ENCODE data around the gene CNOT11.

The CNOT11 gene

GRCh38 chr2:101278925-101279324, 26.2 kb downstream of the CNOT11 start:
- no peak for DNase-seq (ENCODE audit: low read depth in 2 of 2)

- no peak for DNase-seq (ENCODE audit: low read depth in 2 of 2)
Observed at GRCh38 chr2:101281482-101281881, 28.8 kb downstream of the CNOT11 start.

- no peak for DNase-seq (ENCODE audit: low read depth in 2 of 2)
Observed at GRCh38 chr2:101282980-101283379, 30.3 kb downstream of the CNOT11 start.

GRCh38 chr2:101286684-101287083, 34.0 kb downstream of the CNOT11 start:
- no peak for DNase-seq (ENCODE audit: low read depth in 2 of 2)

- no peak for DNase-seq (ENCODE audit: low read depth in 2 of 2)
Observed at GRCh38 chr2:101287303-101287702, 34.6 kb downstream of the CNOT11 start.

GRCh38 chr2:101290711-101291110, 38.0 kb downstream of the CNOT11 start:
- DNase-seq (ENCODE audit: low read depth in 2 of 2), result no peak

GRCh38 chr2:101291973-101292372, 39.3 kb downstream of the CNOT11 start:
- no peak for DNase-seq (ENCODE audit: low read depth in 2 of 2)

- no peak for DNase-seq (ENCODE audit: low read depth in 2 of 2)
Observed at GRCh38 chr2:101293544-101293943, 40.9 kb downstream of the CNOT11 start.

GRCh38 chr2:101294861-101295260, 42.2 kb downstream of the CNOT11 start:
- DNase-seq (ENCODE audit: low read depth in 2 of 2), result no peak

- DNase-seq (ENCODE audit: low read depth in 2 of 2), result peak in 1 of 2 experiments; percentile 15
Observed at GRCh38 chr2:101295895-101296294, 43.2 kb downstream of the CNOT11 start.

- peak; percentile 48 to 49 for DNase-seq (ENCODE audit: low read depth in 2 of 2)
Observed at GRCh38 chr2:101296371-101296770, 43.7 kb downstream of the CNOT11 start.

- DNase-seq (ENCODE audit: low read depth in 2 of 2), result no peak
Observed at GRCh38 chr2:101297383-101297782, 44.7 kb downstream of the CNOT11 start.

- DNase-seq (ENCODE audit: low read depth in 2 of 2), result no peak
Observed at GRCh38 chr2:101299604-101300003, 46.9 kb downstream of the CNOT11 start.

GRCh38 chr2:101300164-101300563, 47.5 kb downstream of the CNOT11 start:
- DNase-seq (ENCODE audit: low read depth in 2 of 2), result no peak

GRCh38 chr2:101300836-101301235, 48.1 kb downstream of the CNOT11 start:
- no peak for DNase-seq (ENCODE audit: low read depth in 2 of 2)

- DNase-seq (ENCODE audit: low read depth in 2 of 2), result no peak
Observed at GRCh38 chr2:101302016-101302415, 49.3 kb downstream of the CNOT11 start.

GRCh38 chr2:101303688-101304087, 51.0 kb downstream of the CNOT11 start:
- no peak for DNase-seq (ENCODE audit: low read depth in 2 of 2)

GRCh38 chr2:101305035-101305434, 52.3 kb downstream of the CNOT11 start:
- no peak for DNase-seq (ENCODE audit: low read depth in 2 of 2)

GRCh38 chr2:101305492-101306078, 52.9 kb downstream of the CNOT11 start:
- peak in 1 of 2 experiments; percentile 14 for DNase-seq (ENCODE audit: low read depth in 2 of 2)

- DNase-seq (ENCODE audit: low read depth in 2 of 2), result no peak
Observed at GRCh38 chr2:101306410-101306809, 53.7 kb downstream of the CNOT11 start.

- DNase-seq (ENCODE audit: low read depth in 2 of 2), result no peak
Observed at GRCh38 chr2:101307503-101307902, 54.8 kb downstream of the CNOT11 start.

- DNase-seq (ENCODE audit: low read depth in 2 of 2), result no peak
Observed at GRCh38 chr2:101307950-101308431, 55.3 kb downstream of the CNOT11 start.

GRCh38 chr2:101308432-101309210, 55.9 kb downstream of the CNOT11 start, which contains the start of gene RNF149:
Gene RNF149 (minus strand): TSS chr2:101308701. CDS start chr2:101308588, 113 bp downstream.
- DNase-seq (ENCODE audit: low read depth in 2 of 2), result peak; percentile 73 to 76
